ENCODE data around the gene DCAF8.

DNA sequence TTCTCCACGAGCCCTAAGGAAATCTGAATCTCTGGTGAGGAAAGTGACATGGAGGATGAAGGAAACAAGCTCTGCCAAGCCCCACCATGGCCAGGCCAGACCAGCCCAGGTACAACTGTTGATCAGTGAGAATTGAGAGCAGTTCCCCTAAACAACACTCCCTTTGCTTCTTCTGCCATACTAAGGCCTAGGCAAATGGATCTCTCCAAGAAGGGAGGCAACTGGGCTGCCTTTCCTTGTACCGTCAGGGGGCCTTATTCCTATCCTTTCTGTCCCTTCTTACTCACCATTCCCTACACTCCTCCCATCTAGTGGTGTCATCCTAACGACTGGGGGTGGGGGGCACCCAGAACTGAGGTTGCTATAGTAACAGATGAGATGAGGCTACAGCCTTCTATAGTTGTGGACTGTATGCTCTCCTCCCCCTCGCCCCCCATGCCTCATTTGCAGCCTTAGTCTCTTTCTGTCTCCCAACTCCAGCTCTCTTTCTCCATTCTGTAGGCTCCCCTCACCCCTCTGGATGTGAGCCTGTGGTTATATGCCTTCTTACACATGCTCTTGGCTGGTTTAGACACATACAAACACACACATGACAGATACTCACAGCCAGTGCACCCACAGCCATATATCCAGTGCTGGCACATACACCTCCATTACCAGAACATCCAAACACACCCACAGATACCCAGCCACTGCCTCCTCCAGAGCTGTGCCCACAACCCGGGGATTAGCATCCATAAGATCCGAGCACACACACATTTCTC lies 53.6 kb downstream of the DCAF8 start:
- TF ChIP-seq, protein P1, sequence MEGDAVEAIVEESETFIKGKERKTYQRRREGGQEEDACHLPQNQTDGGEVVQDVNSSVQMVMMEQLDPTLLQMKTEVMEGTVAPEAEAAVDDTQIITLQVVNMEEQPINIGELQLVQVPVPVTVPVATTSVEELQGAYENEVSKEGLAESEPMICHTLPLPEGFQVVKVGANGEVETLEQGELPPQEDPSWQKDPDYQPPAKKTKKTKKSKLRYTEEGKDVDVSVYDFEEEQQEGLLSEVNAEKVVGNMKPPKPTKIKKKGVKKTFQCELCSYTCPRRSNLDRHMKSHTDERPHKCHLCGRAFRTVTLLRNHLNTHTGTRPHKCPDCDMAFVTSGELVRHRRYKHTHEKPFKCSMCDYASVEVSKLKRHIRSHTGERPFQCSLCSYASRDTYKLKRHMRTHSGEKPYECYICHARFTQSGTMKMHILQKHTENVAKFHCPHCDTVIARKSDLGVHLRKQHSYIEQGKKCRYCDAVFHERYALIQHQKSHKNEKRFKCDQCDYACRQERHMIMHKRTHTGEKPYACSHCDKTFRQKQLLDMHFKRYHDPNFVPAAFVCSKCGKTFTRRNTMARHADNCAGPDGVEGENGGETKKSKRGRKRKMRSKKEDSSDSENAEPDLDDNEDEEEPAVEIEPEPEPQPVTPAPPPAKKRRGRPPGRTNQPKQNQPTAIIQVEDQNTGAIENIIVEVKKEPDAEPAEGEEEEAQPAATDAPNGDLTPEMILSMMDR (IDR thresholded peaks at IDR 0.05) = no peak
- TF ChIP-seq ZFX (IDR thresholded peaks at IDR 0.05; ENCODE audit: borderline replicate concordance) = no peak
